Testis (tissue), 3 donors: ENCODE data around the gene GFPT2. TPM values are rescaled to one million over a fixed set of nuclear protein-coding genes. Genes with fewer than 3 reads are reported as not detected.

Experiments used
- DNase-seq: peaks from one replicate; pipeline ENCODE4 v3.0.0-alpha.2; 2019
- H3K27ac ChIP-seq, 2 donors: fragments of 200-600 bp; sonication (generic); one replicate each; pipeline ENCODE4 v1.5.1; 2019
- H3K27me3 ChIP-seq: fragments of 200-600 bp; sonication (generic); one replicate; pipeline ENCODE4 v1.5.1; 2019
- H3K36me3 ChIP-seq: fragments of 200-600 bp; sonication (generic); one replicate; pipeline ENCODE4 v1.5.1; 2017; ENCODE audit warnings: low read depth; ENCODE audit errors: missing control alignments
- H3K4me1 ChIP-seq: fragments of 200-600 bp; sonication (generic); one replicate; pipeline ENCODE4 v1.5.1; 2019
- H3K4me3 ChIP-seq, 2 donors: fragments of 200-600 bp; sonication (generic); one replicate each; pipeline ENCODE4 v1.5.1; 2017 to 2019
- H3K9me3 ChIP-seq: fragments of 200-600 bp; sonication (generic); one replicate; pipeline ENCODE4 v1.5.1; 2017
- CTCF ChIP-seq, 3 experiments: fragments of 450-650 bp in 2 of 3; fragments of 200-600 bp in 1 of 3; sonication (generic) in 1 of 3; IDR thresholded peaks; one replicate each; pipeline ENCODE4 v1.5.1; 2016 to 2019; ENCODE audit warnings: antibody characterized with exemption in 3 of 3, mild to moderate bottlenecking in 2 of 3, moderate library complexity in 1 of 3
- POLR2A ChIP-seq: fragments of 450-650 bp; IDR thresholded peaks from one replicate; pipeline ENCODE4 v1.6.1; 2017; ENCODE audit warnings: antibody characterized with exemption, mild to moderate bottlenecking, moderate library complexity
- WGBS, 2 donors: methylation state at CpG; one replicate each; pipeline ENCODE4 v1.1.5; 2018; 5-methylcytosine and 5-hydroxymethylcytosine counted together
- intact Hi-C: fragments of 100-400 bp; cut with DNase I; formaldehyde crosslinking; loops from one replicate; pipeline ENCODE4 v1.15.1; 2023; ENCODE audit warnings: low total_unique reads
- polyA plus RNA-seq: library from polyadenylated mRNA; stranded (reverse); fragments of 350-450 nt; fragmentation: Illumina TruSeq; extraction: RNeasy Lipid Tissue Mini Kit (QIAGEN cat#74804); gene quantifications from one replicate; pipeline ENCODE4 v1.2.3, GENCODE V29; 2014; ENCODE audit warnings: low read depth, low replicate concordance; ENCODE audit not compliant: insufficient read depth
- total RNA-seq, 2 donors: library from RNA; depleted of rRNA; stranded (reverse); fragments of >200 nt; gene quantifications; one replicate each; pipeline ENCODE4 v1.2.3, GENCODE V29; 2016

Gene GFPT2
- total and polyA plus RNA-seq, 3 donors from 2014 or later: 17.6 to 21.7 (median 17.9) TPM

- Histone ChIP-seq H3K4me3 (no peak overlapping the region), H3K9me3 (no peaks in the 10 kb centered on the region), H3K36me3 (no peaks in the 10 kb centered on the region), H3K27ac (no peak overlapping the region), H3K4me1 (no peaks in the 10 kb centered on the region), H3K27me3 (no peaks in the 10 kb centered on the region)
- 88 to 89% methylated on average over 9 of the region's 9 CpGs for WGBS, 2 donors
- no peak for DNase-seq
- TF ChIP-seq CTCF (IDR thresholded peaks at IDR 0.05): no peak
- no peak for TF ChIP-seq POLR2A
- intact Hi-C loops: no loop called here
Observed at GRCh38 chr5:180282281-180282680, 70.9 kb downstream of the GFPT2 start.

GRCh38 chr5:180281706-180282105, 71.4 kb downstream of the GFPT2 start:
- intact Hi-C loops: no loop called here
- 82 to 88% methylated on average over 7 to 10 of the region's 10 CpGs for WGBS, 2 donors
- Histone ChIP-seq H3K9me3 (no peaks in the 10 kb centered on the region), H3K4me3 (no peak overlapping the region), H3K4me1 (no peaks in the 10 kb centered on the region), H3K36me3 (no peaks in the 10 kb centered on the region), H3K27me3 (no peaks in the 10 kb centered on the region), H3K27ac (no peak overlapping the region)
- TF ChIP-seq CTCF (IDR thresholded peaks at IDR 0.05) (no peak), POLR2A (no peak)
- DNase-seq: no peak

- no peak for DNase-seq
- Histone ChIP-seq H3K9me3 (no peaks in the 10 kb centered on the region), H3K4me3 (no peak overlapping the region), H3K27ac (no peak overlapping the region), H3K4me1 (no peaks in the 10 kb centered on the region), H3K27me3 (no peaks in the 10 kb centered on the region), H3K36me3 (no peaks in the 10 kb centered on the region)
- no peak for TF ChIP-seq POLR2A
- TF ChIP-seq CTCF (IDR thresholded peaks at IDR 0.05): no peak
- WGBS, 2 donors: 96 to 97% methylated on average over 1 of the region's 1 CpG
- intact Hi-C loops: no loop called here
Observed at GRCh38 chr5:180274695-180275094, 78.4 kb downstream of the GFPT2 start.

- Histone ChIP-seq H3K36me3 (no peaks in the 10 kb centered on the region), H3K4me1 (no peaks in the 10 kb centered on the region), H3K27ac (no peak overlapping the region), H3K4me3 (no peak overlapping the region), H3K9me3 (no peaks in the 10 kb centered on the region), H3K27me3 (no peaks in the 10 kb centered on the region)
- TF ChIP-seq POLR2A (no peak), CTCF (IDR thresholded peaks at IDR 0.05) (no peak)
- DNase-seq: no peak
- 75 to 87% methylated on average over 7 of the region's 7 CpGs for WGBS, 2 donors
- intact Hi-C loops: no loop called here
Observed at GRCh38 chr5:180271221-180271620, 81.9 kb downstream of the GFPT2 start.

GRCh38 chr5:180259260-180259611, 93.9 kb downstream of the GFPT2 start:
- no peak for DNase-seq
- Histone ChIP-seq H3K27ac (no peak overlapping the region), H3K9me3 (no peaks in the 10 kb centered on the region), H3K36me3 (peaks cover 4% of the 10 kb centered on the region), H3K4me3 (no peak overlapping the region), H3K4me1 (no peaks in the 10 kb centered on the region), H3K27me3 (no peaks in the 10 kb centered on the region)
- TF ChIP-seq CTCF (IDR thresholded peaks at IDR 0.05) (no peak), POLR2A (no peak)
- 55 to 79% methylated on average over 3 of the region's 3 CpGs for WGBS, 2 donors
- intact Hi-C loops: no loop called here
